Astrocyte (in vitro differentiated cells and primary cell): Measurements from ENCODE around the gene TMEM132E.

ENCODE experiments used
- EZH2 ChIP-seq: IDR thresholded peaks from 2 replicates; pipeline ENCODE4 v1.6.1; 2012; ENCODE audit warnings: mild to moderate bottlenecking, low read length, inconsistent platforms; ENCODE audit not compliant: insufficient read depth
- TF ChIP-seq, protein P1 (sequence below): IDR thresholded peaks from 2 replicates; pipeline ENCODE4 v1.5.1; 2011; ENCODE audit warnings: low read depth, mild to moderate bottlenecking, inconsistent platforms, low read length, moderate library complexity; ENCODE audit not compliant: insufficient read depth

DNA sequence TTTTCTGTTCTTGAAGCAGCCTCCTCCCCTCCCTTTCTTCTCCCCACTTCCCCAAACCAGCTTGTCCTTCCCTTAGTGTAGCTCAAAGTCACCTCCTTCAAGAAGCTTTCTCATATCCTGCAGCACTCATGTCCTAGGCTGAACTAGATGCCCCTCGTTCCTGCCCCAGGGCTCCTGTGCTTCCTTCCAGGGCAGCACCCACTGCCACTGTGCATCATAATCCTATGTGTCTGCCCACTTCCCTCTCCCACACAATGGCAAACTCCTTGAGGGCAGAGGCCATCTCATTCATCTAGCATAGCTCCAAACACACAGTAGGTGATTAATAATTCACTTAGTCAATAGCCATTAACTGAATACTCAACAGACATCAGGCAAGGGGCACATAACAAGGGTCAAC is 6.9 kb upstream of the TMEM132E start:
- TF ChIP-seq, protein P1, sequence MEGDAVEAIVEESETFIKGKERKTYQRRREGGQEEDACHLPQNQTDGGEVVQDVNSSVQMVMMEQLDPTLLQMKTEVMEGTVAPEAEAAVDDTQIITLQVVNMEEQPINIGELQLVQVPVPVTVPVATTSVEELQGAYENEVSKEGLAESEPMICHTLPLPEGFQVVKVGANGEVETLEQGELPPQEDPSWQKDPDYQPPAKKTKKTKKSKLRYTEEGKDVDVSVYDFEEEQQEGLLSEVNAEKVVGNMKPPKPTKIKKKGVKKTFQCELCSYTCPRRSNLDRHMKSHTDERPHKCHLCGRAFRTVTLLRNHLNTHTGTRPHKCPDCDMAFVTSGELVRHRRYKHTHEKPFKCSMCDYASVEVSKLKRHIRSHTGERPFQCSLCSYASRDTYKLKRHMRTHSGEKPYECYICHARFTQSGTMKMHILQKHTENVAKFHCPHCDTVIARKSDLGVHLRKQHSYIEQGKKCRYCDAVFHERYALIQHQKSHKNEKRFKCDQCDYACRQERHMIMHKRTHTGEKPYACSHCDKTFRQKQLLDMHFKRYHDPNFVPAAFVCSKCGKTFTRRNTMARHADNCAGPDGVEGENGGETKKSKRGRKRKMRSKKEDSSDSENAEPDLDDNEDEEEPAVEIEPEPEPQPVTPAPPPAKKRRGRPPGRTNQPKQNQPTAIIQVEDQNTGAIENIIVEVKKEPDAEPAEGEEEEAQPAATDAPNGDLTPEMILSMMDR = no peak
- TF ChIP-seq EZH2 = no peak
